Cardiac muscle cell (in vitro differentiated cells and primary cell): ENCODE data around the gene IER5. TPM values are rescaled to one million over a fixed set of nuclear protein-coding genes. Genes with fewer than 3 reads are reported as not detected.
A peak's percentile ranks its signal among the peaks of the same experiment; 100 is the strongest.
"Not testable (repeated sequence)": the region's sequence is repeated elsewhere in the genome, so short reads cannot be mapped to it uniquely, and the experiment has no call there.

Source experiments
- DNase-seq, 2 donors: peaks; one replicate each; pipeline versions ENCODE4 v3.0.0 to v3.0.0-alpha.2; 2010 to 2017; ENCODE audit warnings: low read depth in 1 of 2, low spot score in 1 of 2
- H3K27ac ChIP-seq: fragments of 200-600 bp; sonication (generic); 2 replicates; pipeline ENCODE4 v1.5.1; 2016
- H3K27me3 ChIP-seq: fragments of 200-600 bp; sonication (generic); 2 replicates; pipeline ENCODE4 v1.6.0; 2016; ENCODE audit warnings: control low read depth
- H3K36me3 ChIP-seq: fragments of 200-600 bp; sonication (generic); 2 replicates; pipeline ENCODE4 v1.5.1; 2016; ENCODE audit warnings: control low read depth
- H3K4me1 ChIP-seq: fragments of 200-600 bp; sonication (generic); 2 replicates; pipeline ENCODE4 v1.8.1; 2017; ENCODE audit warnings: low read depth, mild to moderate bottlenecking, mixed run types
- H3K4me3 ChIP-seq: fragments of 200-600 bp; sonication (generic); 2 replicates; pipeline ENCODE4 v1.5.1; 2016; ENCODE audit warnings: mild to moderate bottlenecking
- H3K9me3 ChIP-seq: fragments of 200-600 bp; sonication (generic); 2 replicates; pipeline ENCODE4 v1.5.1; 2017; ENCODE audit warnings: low read depth, mild to moderate bottlenecking, control low read depth
- polyA plus RNA-seq: library from polyadenylated mRNA; unstranded; fragments of >200 nt; fragmentation: Nextera tagmentation; extraction: Ambion mirVana; gene quantifications from 2 replicates; pipeline ENCODE4 v1.2.1, GENCODE V29; 2016
- total RNA-seq: library from RNA; depleted of rRNA; stranded (reverse); fragments of >200 nt; gene quantifications from 2 replicates; pipeline ENCODE4 v1.2.3, GENCODE V29; 2016
- TF ChIP-seq, protein P1 (sequence below): IDR thresholded peaks from 2 replicates; pipeline ENCODE4 v1.5.1; 2012; ENCODE audit warnings: low read depth, mild to moderate bottlenecking, low read length

The IER5 gene
- 5.5 and 15.2 TPM in 2 replicates for total RNA-seq
- polyA plus RNA-seq = 7.8 and 11.8 TPM in 2 replicates

DNA sequence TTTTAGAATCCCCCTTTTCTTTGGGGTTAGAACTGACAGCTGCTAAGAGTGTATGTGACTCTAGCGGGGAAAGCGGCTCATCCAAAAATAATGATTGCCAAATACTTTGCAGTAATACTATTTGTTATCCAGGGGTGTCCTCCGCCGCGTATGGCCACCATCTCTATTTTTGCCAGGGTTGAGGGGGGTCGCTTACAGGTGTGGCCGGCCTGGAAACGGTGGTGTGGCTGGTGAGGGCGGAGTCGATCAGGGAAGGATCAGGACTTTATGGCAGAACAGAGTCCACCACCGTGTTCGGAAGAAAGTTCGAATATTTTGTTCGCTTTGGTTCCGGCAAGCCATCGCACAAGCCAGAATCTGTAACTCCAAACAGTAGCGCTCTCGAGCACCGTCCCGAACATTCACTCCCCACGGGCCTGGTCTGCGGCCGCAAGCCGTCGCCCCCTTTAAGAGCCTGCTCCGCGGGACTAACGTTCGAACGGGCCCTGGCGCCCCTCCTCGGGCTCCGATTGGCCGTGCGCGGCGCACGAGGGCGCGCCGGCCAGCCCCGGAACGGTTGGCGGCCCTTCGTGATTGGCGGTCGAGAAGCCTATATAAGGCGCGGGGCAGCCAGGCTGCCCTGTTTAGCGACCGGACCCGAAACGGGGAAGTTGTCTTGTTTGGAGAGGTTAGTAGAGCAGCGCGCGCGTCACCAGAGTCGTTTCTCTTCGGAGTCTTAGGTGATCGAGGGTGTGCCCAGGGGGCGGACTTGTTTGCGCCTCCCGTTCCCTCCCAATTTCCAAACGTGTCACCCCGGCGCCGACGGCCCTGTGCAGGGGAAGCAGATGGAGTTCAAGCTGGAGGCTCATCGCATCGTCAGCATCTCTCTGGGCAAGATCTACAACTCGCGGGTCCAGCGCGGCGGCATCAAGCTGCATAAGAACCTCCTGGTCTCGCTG lies at the start of gene IER5:
IER5 (plus strand) TSS at position 622 of the 938 bp plus-strand sequence; CDS start at position 825, 203 bp downstream.
- peak; percentile 95 to 96 for DNase-seq
- TF ChIP-seq, protein P1, sequence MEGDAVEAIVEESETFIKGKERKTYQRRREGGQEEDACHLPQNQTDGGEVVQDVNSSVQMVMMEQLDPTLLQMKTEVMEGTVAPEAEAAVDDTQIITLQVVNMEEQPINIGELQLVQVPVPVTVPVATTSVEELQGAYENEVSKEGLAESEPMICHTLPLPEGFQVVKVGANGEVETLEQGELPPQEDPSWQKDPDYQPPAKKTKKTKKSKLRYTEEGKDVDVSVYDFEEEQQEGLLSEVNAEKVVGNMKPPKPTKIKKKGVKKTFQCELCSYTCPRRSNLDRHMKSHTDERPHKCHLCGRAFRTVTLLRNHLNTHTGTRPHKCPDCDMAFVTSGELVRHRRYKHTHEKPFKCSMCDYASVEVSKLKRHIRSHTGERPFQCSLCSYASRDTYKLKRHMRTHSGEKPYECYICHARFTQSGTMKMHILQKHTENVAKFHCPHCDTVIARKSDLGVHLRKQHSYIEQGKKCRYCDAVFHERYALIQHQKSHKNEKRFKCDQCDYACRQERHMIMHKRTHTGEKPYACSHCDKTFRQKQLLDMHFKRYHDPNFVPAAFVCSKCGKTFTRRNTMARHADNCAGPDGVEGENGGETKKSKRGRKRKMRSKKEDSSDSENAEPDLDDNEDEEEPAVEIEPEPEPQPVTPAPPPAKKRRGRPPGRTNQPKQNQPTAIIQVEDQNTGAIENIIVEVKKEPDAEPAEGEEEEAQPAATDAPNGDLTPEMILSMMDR = no peak
- no peaks in the 10 kb centered on the region for H3K9me3 ChIP-seq
- peaks cover 5% of the 10 kb centered on the region for H3K4me1 ChIP-seq
- peak within 1 kb of the TSS; percentile 50 for H3K4me3 ChIP-seq
- no peaks in the 10 kb centered on the region for H3K36me3 ChIP-seq
- peak within 1 kb of the TSS; percentile 41 for H3K27ac ChIP-seq
- H3K27me3 ChIP-seq = peaks cover 24% of the 10 kb centered on the region

DNA sequence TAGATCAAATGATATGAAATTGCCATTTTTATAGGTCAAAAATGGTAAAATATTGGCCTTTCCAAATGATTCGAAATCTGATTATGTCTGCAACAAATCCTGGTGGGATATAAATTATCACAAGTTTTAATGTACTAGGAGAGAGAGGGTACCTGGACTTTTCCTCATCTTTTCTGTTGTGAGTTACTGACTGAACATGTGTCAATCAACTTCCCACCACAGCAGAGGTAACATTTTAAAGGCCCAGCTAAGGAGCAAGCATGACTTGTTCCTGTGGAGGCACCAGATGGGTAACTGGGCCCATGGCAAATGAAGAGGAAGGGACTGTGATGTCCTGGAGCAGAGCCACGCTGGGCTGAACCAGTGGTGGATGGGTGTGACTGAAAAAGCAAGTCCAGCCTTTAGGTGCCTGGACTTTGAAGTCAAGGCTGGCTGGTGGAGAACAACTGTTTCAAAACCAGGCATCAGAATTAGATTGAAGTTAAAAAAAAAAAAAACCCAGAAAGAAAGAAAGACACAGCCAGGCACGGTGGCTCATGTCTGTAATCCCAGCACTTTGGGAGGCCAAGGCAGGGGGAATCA lies 48.1 kb upstream of the IER5 start:
- Histone ChIP-seq H3K4me3 (no peak overlapping the region), H3K36me3 (no peaks in the 10 kb centered on the region), H3K27me3 (no peaks in the 10 kb centered on the region), H3K4me1 (no peaks in the 10 kb centered on the region), H3K9me3 (no peaks in the 10 kb centered on the region), H3K27ac (no peak overlapping the region)
- DNase-seq = no peak
- TF ChIP-seq, protein P1 = no peak

DNA sequence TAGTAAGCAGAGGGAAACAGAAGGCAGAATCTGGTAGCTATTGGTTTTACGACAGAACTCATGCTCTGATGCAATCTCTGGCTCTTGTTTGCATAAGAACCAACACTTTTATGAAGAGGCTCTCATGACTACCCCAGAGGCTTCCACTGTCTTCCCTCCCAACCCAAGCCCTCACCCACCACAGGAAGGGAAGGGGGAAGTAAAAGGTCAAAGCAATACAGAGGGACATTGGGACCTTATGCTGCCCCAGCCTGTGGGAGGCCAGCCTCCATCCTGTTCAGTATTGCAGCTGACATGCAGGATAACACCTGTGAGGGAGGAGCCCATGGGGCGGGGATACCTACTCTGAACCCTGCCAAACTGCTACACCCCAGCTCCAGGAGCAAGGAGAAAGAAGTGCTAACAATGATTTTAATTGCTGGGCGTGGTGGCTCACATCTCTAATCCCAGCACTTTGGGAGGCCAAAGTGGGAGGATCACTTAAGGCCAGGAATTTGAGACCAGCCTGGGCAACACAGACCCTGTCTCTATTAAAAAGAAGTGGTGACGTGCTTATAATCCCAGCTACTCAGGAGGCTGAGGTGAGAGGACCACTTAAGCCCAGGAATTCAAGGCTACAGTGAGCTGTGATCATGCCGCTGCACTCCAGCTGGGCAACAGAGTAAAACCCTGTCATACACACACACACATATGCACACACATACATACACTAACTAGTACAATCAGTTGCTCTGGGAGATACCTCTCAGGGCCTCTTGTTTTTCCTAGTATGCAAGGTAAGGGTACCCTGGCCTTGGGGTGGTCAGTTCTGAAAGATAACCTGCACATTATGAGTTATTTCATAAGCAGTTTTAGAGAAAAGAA lies 45.2 kb upstream of the IER5 start:
- Histone ChIP-seq H3K27me3 (no peaks in the 10 kb centered on the region), H3K4me3 (no peak overlapping the region), H3K36me3 (no peaks in the 10 kb centered on the region), H3K27ac (no peak overlapping the region), H3K4me1 (no peaks in the 10 kb centered on the region), H3K9me3 (no peaks in the 10 kb centered on the region)
- TF ChIP-seq, protein P1 = no peak
- peak in 1 of 2 donors; percentile 27 for DNase-seq

DNA sequence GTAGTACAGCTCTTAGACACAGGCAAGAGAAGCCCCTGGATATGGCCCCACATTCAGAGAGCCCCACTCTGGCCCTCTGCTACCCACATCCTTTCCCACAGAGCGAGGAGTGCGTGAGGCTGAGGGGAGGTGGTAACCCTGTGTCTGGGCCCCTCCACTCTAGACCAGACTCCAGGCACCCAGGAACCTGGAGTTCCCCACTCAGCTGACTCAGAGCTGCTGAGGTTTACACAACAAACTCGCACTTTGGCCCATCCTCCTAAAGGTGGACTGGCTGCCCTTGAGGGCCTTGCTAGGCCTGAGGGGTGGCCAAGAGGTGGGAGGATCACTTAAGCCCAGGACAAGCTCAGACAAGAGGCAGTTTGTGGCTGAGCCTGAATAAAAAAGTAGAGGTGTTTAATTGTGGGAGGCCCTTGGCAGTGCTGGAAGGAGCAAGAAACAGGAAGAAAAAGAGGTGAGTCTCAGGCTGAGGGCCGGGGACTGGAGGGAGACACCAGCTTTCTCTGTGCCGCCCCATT lies 44.0 kb upstream of the IER5 start:
- DNase-seq = no peak
- no peaks in the 10 kb centered on the region for H3K4me1 ChIP-seq
- TF ChIP-seq, protein P1 = no peak
- H3K27me3 ChIP-seq = no peaks in the 10 kb centered on the region
- H3K4me3 ChIP-seq = no peak overlapping the region
- H3K9me3 ChIP-seq = no peaks in the 10 kb centered on the region
- H3K27ac ChIP-seq = no peak overlapping the region
- no peaks in the 10 kb centered on the region for H3K36me3 ChIP-seq

DNA sequence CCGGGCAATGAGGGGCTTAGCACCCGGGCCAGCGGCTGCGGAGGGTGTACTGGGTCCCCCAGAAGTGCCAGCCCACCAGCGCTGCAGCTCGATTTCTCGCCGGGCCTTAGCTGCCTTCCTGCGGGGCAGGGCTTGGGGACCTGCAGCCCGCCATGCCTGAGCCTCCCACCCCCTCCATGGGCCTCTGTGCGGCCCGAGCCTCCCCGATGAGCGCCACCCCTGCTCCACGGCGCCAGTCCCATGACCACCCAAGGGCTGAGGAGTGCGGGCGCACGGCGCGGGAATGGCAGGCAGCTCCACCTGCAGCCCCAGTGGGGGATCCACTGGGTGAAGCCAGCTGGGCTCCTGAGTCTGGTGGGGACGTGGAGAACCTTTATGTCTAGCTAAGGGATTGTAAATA lies 42.6 kb upstream of the IER5 start:
- H3K4me1 ChIP-seq, H3K9me3 ChIP-seq, DNase-seq, H3K27me3 ChIP-seq, H3K4me3 ChIP-seq, H3K36me3 ChIP-seq, H3K27ac ChIP-seq: not testable (repeated sequence)
